ENCODE results near the gene SOS1.
A peak's percentile ranks its signal among the peaks of the same experiment; 100 is the strongest.
"Not testable (repeated sequence)": the region's sequence is repeated elsewhere in the genome, so short reads cannot be mapped to it uniquely, and the experiment has no call there.

The SOS1 gene

DNA sequence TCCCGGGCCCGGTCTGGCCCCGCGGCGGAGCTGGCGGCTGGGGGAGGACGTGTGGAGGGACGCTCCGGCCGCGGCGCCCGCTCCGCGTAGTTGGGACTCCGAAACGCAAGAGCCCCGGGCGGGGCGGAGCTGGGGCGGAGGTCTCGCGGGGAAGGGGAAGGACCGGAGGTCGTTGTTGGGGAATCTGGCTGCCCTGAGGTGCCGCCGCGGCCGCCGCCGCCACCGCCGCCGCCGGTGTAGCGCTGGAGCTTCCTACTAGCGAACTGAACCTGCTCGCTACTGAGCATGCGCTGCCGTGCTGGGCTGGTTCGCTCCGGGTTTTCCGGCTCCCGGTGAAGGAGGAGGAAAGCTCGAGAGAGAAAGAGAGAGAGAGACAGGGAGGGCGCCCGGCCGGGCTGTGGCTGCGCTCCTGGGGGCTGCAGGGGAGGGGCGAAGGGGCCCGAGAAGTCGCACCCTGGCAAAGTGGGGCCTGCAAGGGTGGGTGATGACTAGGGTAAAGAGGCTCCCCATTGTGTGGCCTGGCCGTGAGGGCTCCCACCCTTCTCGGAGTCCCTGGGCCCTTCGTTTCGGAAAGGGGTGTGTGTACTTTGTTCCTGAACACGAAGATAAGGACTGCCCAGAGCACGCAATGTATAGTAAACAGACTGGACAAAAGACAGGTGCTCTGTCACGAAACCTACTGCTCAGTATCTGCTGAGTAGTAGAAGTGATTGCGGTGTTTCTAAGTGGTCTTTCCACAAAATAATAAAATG lies at the start of gene SOS1:
Gene SOS1, minus strand, starts transcription at position 281 of the 752 bp plus-strand sequence. CDS start 629 bp downstream, outside the sequence.
- peak; percentile 90 for DNase-seq

DNA sequence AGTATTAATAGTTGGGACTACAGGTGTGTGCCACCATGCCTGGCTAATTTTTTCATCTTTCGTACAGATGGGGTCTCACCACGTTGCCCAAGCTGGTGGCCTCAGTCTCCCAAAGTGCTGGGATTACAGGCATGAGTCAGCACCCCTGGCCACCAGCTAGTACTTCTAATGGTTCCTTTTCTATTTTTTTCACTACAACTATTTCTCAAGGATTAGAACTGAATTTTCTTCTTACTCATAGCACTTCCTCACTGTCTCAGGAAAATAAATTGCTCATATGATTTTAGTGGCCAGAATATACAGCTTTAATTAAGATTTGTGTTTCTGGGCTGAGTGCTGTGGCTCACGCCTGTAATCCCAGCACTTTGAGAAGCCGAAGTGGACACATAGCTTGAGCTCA lies 43.2 kb upstream of the SOS1 start:
- DNase-seq, result no peak

DNA sequence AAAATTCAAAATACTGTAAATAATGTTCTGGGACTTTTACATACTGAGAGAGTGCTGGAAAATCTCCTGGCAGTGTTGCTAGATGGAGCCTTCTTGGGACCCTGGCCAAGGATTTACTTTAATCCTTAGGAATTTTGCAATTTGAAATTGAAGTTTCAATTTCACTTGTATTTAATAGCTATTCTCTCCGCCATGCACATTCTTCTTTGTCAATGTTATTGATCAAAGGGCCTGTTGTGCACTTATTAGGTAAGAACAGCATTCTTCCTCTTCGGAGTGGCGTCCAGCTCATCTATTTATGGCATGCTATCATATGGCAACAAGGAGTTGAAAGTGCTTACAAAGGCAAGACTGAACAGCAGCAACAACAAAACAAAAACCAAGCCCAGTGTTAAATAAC lies 40.1 kb upstream of the SOS1 start:
- DNase-seq, result no peak

DNA sequence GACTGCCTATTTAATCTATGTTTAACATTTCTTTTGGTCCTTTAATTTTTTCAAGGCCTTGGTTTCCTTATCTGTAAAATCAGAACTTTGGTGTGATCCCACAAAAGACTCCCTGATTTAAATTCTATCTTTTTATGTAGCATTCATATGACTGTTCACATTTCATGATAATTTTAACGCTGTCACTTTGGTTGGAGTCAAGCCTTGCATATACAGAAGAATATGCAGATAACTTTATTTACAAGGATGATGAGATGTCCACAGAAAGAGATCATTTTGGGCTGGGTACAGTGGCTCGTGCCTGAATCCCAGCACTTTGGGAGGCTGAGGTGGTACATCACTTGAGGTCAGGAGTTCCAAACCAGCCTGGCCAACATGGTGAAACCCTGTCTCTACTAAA lies 38.4 kb upstream of the SOS1 start:
- no peak for DNase-seq

DNA sequence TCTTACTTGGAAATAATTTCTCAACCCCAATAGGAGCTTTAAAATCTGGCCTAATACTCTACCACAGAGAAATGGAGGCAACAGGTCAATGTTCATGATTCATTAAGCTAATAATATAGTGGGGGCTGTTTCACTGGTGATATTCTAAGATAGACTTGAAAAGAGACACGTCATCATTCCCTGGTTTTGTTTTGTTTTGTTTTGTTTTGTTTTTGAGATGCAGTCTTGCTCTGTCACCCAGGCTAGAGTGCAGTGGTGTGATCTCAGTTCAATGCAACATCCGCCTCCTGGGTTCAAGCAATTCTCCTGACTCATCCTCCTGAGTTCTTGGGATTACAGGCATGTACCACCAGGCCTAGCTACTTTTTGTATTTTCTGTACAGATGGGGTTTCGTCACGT lies 37.5 kb upstream of the SOS1 start:
- DNase-seq, result no peak

GRCh38 chr2:39156846-39157245 lies 36.0 kb upstream of the SOS1 start:
- DNase-seq, result no peak

DNA sequence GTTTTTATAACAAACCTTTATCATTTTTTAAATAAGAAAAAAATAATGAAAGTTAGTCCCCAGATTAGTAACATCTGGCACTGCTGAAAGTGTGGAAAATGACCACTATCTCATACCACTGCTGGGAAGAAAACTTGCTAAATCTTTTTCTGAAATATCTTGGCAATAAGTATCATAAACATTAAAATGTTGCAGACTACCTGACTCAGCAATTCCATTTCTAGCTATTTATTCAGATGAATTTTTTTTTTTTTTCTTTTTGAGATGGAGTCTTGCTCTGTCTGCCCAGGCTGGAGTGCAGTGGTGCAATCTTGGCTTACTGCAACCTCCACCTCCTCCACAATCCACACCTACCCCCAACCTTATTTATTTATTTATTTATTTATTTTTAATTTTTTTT lies 35.3 kb upstream of the SOS1 start:
- no peak for DNase-seq

DNA sequence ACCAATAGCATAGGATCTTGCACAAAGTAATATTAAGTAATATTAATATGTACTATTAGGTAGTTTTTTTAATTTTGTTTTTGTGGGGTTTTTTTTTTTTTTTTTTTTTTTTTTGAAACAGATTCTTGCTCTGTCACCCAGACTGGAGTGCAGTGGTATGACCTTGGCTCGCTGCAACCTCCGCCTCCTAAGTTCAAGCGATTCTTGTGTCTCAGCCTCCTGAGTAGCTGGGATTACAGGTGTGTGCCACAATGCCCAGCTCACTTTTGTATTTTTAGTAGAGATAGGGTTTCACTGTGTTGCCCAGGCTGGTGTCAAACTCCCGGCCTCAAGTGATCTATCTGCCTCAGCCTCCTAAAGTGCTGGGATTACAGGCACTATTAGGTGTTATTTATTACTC lies 34.7 kb upstream of the SOS1 start:
- not testable (repeated sequence) for DNase-seq

- no peak for DNase-seq
These were observed 34.1 kb upstream of the SOS1 start for GRCh38 chr2:39154944-39155343.

DNA sequence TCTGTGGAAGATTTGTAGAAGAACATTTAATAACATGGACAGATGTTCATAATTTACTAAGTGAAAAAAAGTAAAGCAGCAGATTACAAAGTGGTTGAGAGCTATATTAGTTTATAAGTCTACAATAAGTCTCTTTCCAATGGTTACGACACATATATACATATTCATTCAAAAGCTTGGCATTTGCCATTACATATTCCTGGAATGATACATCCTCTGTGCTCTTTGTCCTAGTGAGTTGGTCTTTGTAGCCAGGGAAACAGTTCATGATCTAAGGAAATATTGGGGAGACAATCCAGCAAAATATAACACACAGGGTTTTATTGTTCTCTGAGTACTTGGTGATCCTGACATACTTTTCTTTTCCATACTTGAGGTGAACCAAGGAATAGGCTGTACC lies 32.5 kb upstream of the SOS1 start:
- no peak for DNase-seq

DNA sequence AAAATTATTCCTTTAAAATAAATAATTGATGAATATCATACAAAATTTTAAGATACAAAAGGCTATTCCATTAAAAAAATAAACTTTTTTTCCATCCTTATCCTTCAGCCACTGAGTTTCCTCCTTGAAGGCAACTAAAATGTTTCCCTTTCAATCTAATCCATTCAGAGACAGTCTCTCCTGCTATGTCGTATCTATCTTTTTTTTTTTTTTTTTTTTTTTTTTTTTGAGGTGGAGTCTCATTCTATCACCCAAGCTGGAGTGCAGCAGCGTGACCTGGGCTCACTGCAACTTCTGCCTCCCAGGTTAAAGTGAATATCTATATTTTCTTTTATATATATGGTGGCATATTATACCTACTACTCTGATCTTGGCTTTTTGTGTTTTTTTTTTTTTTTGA lies 31.7 kb upstream of the SOS1 start:
- no peak for DNase-seq

DNA sequence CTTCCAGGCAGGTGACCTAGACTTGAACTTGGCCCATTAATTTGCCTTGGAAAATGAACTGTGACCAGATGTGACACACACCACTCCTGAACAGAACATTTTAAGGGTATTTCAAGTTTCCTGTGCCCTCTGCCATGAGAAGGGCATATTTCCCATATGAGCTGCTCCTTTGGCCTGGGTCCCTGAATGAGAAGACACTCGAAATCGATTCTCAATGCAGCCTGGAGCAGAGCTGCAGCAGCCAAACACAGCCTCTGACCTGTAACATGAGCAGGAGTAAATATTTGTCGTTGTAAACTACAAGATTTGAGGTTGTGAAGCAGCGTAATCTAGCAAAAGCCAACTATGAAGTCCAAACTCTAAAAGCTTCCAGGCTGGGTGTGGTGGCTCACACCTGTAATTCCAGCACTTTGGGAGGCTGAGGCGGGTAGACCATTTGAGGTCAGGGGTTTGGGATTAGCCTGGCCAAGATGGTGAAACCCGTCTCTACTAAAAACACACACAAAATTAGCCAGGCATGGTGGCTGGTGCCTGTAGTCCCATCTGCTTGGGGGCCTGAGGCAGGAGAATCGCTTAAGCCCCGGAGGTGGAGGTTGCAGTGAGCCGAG lies 30.1 kb upstream of the SOS1 start:
- no peak for DNase-seq

GRCh38 chr2:39150102-39150562 lies 29.3 kb upstream of the SOS1 start:
- no peak for DNase-seq

- no peak for DNase-seq
These were observed 25.8 kb upstream of the SOS1 start for GRCh38 chr2:39146630-39147029.

- no peak for DNase-seq
These were observed 25.1 kb upstream of the SOS1 start for GRCh38 chr2:39145906-39146421.

DNA sequence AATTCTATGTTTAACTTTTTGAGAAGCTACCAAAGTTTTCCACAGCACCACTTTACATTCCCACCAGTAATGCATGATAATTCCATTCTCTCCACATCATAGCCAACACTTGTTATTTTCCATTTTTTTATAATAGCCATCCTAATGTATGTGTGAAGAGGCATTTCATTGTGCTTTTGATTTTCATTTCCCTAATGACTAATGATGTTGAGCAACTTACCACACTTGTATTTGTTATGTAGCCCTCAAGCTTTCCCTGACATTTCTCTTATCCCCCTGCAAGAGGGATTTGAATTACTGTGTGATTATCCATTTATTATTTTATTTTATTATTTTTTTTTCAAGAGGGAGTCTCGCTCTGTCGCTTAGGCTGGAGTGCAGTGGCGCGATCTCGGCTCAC lies 23.6 kb upstream of the SOS1 start:
- no peak for DNase-seq

DNA sequence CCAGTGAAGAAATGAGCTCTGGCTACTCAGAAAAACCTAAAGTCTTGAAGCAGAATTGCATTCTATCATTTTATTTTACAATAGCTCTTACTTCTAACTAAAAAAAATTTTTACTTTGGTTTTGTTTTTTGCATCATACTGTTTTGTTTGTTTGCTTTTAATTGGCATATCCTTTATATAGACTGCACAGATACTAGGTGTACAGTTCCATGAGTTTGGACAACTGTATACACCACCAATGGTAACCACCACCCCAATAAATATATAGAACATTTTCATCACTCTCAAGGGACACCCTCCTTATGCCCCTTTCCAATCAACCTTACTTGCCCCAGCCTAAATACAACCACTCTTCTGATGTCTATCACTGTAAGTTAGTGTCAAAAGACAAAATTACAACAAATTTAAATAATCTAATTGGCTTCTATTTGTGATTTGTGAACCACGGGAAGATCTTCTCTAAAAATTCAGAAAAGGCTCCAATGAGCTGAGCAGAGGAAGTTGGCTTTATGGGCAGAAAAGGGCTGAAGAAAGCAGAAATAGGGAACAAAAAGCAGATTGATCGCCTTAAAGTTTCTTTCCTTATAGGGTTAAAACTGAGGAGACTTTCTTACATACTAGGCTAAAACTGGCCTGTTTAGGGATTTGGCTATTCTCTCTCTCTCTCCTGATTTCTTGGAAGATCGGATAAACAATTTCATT lies 22.2 kb upstream of the SOS1 start:
- DNase-seq, result no peak

GRCh38 chr2:39141334-39142271 lies 20.8 kb upstream of the SOS1 start:
- DNase-seq, result no peak

GRCh38 chr2:39140948-39141333 lies 20.1 kb upstream of the SOS1 start:
- not testable (repeated sequence) for DNase-seq

DNA sequence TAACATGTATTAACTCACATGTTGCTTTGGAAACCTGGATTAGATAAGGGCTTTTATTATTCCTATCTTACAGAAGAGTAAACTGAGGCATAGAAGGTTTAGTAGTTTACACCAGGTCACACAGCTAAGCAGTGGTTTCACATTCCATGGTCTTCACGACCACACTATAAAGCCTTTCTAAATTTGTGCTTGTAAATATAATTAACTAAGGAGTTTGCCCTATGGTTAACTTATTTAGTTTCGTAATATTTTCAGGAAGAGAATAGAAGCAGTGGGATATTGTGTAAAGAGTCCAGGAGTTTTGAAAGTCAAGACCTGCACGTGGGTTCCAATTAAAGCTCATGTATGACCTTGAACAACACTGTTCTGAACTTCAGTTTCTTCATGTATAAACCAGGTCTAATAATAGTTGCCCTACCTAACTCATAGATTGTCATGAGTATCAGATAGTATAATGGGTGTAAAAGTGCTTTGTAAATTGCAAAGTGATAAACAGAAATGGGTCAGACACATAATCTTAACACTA lies 19.5 kb upstream of the SOS1 start:
- no peak for DNase-seq

- no peak for DNase-seq
These were observed 18.8 kb upstream of the SOS1 start for GRCh38 chr2:39139511-39140237.

- no peak for DNase-seq
These were observed 18.0 kb upstream of the SOS1 start for GRCh38 chr2:39138837-39139211.

Data from NCI-H774 (cell line).